IMR-90 (cell line): ENCODE data around the gene IL36A.

ENCODE experiments used
- CEBPB ChIP-seq: IDR thresholded peaks from 2 replicates; pipeline ENCODE4 v1.6.1; 2012; ENCODE audit warnings: low read depth, low read length, improper control_type of control experiment
- CHD1 ChIP-seq: IDR thresholded peaks from 2 replicates; pipeline ENCODE4 v1.6.1; 2012; ENCODE audit warnings: low read depth, low read length, improper control_type of control experiment
- MAZ ChIP-seq: IDR thresholded peaks from 2 replicates; pipeline ENCODE4 v1.6.1; 2012; ENCODE audit warnings: low read depth, mild to moderate bottlenecking, low read length, improper control_type of control experiment, moderate library complexity, borderline replicate concordance
- MXI1 ChIP-seq: IDR thresholded peaks from 2 replicates; pipeline ENCODE4 v1.6.1; 2012; ENCODE audit warnings: low read depth, mild to moderate bottlenecking, low read length, moderate library complexity, borderline replicate concordance
- POLR2A ChIP-seq: IDR thresholded peaks from 2 replicates; pipeline ENCODE4 v1.6.1; 2012; ENCODE audit warnings: mild to moderate bottlenecking, low read depth, low read length
- RAD21 ChIP-seq: IDR thresholded peaks from 2 replicates; pipeline ENCODE4 v1.6.1; 2012; ENCODE audit warnings: low read length, improper control_type of control experiment
- RFX5 ChIP-seq: IDR thresholded peaks from 2 replicates; pipeline ENCODE4 v1.8.0; 2012; ENCODE audit warnings: low read depth, mild to moderate bottlenecking, low read length, moderate library complexity
- SMC3 ChIP-seq: fragments of 150-350 bp; IDR thresholded peaks from 2 replicates; pipeline ENCODE4 v1.6.1; 2016; ENCODE audit warnings: low read depth, mild to moderate bottlenecking, antibody characterized with exemption, low read length, moderate library complexity
- TF ChIP-seq, protein P1 (sequence below): conservative IDR thresholded peaks from 2 replicates; pipeline ENCODE4 v1.5.1; 2012; ENCODE audit warnings: mild to moderate bottlenecking, low read depth, low read length, improper control_type of control experiment
- TF ChIP-seq, protein P2 (sequence below): fragments of 150-350 bp; IDR thresholded peaks from 2 replicates; pipeline ENCODE4 v1.6.1; 2016; ENCODE audit warnings: low read depth, mild to moderate bottlenecking, low read length, moderate library complexity, borderline replicate concordance

DNA sequence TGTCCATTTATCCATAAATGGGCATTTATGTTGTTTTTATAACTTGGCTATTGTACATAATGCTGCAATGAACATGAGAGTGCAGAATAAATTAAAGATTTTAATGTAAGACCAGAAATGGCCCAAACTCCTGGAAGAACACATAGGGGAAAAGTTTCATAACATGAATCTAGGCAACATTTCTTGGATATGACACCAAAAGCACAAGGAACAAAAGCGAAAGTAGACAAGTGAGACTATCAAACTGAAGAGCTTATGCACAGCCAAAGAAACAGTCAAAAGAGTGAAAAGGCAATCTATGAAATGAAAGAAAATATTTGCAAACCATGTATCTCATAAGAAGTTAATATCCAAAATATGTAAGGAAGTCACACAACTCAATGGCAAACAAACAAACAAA lies 5.8 kb downstream of the IL36A start:
- TF ChIP-seq POLR2A (no peak), SMC3 (no peak), RFX5 (no peak), MAZ (no peak), RAD21 (no peak), MXI1 (no peak), CHD1 (no peak), CEBPB (no peak)
- TF ChIP-seq, protein P1, sequence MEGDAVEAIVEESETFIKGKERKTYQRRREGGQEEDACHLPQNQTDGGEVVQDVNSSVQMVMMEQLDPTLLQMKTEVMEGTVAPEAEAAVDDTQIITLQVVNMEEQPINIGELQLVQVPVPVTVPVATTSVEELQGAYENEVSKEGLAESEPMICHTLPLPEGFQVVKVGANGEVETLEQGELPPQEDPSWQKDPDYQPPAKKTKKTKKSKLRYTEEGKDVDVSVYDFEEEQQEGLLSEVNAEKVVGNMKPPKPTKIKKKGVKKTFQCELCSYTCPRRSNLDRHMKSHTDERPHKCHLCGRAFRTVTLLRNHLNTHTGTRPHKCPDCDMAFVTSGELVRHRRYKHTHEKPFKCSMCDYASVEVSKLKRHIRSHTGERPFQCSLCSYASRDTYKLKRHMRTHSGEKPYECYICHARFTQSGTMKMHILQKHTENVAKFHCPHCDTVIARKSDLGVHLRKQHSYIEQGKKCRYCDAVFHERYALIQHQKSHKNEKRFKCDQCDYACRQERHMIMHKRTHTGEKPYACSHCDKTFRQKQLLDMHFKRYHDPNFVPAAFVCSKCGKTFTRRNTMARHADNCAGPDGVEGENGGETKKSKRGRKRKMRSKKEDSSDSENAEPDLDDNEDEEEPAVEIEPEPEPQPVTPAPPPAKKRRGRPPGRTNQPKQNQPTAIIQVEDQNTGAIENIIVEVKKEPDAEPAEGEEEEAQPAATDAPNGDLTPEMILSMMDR = no peak
- TF ChIP-seq, protein P2, sequence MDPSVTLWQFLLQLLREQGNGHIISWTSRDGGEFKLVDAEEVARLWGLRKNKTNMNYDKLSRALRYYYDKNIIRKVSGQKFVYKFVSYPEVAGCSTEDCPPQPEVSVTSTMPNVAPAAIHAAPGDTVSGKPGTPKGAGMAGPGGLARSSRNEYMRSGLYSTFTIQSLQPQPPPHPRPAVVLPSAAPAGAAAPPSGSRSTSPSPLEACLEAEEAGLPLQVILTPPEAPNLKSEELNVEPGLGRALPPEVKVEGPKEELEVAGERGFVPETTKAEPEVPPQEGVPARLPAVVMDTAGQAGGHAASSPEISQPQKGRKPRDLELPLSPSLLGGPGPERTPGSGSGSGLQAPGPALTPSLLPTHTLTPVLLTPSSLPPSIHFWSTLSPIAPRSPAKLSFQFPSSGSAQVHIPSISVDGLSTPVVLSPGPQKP = no peak
